ENCODE data around the gene PIM1. TPM values are rescaled to one million over a fixed set of nuclear protein-coding genes. Genes with fewer than 3 reads are reported as not detected.

Gene PIM1
- total RNA-seq, 1 experiment from 2014 or later = 8.9 TPM

DNA sequence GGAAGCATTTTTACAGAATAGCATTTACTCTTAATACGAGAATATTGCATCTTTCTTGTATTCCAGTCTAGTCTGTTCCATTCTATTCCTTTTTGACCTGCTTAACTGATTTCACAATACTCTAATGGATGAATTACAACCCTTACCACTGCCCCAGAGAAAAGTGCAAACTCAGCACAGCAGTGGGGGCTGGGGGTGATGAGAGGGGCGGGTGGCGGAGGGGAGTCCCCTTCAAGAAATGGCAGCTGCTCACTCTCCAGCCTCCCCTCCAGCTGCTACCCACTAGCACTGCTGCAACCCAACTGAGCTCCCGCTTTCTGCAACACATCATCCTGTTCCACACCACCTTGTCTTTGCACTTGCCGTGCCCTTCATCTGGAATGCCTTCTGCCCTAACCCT lies 30.1 kb downstream of the PIM1 start:
- no peak for TF ChIP-seq EZH2 (IDR thresholded peaks at IDR 0.05; ENCODE audit: borderline replicate concordance, low read depth, low read length, poor library complexity, severe bottlenecking)
- TF ChIP-seq, protein P1, sequence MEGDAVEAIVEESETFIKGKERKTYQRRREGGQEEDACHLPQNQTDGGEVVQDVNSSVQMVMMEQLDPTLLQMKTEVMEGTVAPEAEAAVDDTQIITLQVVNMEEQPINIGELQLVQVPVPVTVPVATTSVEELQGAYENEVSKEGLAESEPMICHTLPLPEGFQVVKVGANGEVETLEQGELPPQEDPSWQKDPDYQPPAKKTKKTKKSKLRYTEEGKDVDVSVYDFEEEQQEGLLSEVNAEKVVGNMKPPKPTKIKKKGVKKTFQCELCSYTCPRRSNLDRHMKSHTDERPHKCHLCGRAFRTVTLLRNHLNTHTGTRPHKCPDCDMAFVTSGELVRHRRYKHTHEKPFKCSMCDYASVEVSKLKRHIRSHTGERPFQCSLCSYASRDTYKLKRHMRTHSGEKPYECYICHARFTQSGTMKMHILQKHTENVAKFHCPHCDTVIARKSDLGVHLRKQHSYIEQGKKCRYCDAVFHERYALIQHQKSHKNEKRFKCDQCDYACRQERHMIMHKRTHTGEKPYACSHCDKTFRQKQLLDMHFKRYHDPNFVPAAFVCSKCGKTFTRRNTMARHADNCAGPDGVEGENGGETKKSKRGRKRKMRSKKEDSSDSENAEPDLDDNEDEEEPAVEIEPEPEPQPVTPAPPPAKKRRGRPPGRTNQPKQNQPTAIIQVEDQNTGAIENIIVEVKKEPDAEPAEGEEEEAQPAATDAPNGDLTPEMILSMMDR (conservative IDR thresholded peaks at IDR 0.05; ENCODE audit: low read depth, low read length) = no peak
- POLR2A ChIA-PET (ENCODE audit: low non-redundant PET) = no interaction called here
- no TSS peak for BruUV-seq (replicated peaks)

DNA sequence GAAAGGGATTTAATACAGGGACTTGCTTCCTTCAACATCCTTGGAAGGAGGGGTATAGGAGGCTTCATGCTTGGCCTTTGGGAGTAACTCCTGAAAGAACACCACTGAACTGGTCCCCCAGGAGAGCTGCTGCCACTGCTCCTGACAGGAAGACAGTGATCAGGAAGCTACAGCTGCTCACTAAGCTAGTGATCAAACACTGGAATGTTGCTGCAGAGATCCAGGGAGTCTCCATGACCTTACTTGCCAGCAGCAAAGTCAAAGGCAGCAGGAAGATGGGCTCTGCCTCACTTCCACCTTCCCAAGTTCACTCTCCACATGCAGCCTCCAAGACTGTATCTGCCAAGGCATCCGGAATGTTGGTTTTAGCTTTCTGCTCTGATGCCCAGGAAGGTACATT lies 31.8 kb downstream of the PIM1 start:
- Histone ChIP-seq H3K36me3 (ENCODE audit: insufficient read depth, low read length, poor library complexity, severe bottlenecking) (no peaks in the 10 kb centered on the region), H3K4me3 (ENCODE audit: low read depth, low read length, poor library complexity, severe bottlenecking) (no peak overlapping the region), H3K27me3 (replicated peaks; ENCODE audit: insufficient read depth, low read depth, low read length, poor library complexity) (no peaks in the 10 kb centered on the region), H3K4me1 (ENCODE audit: insufficient read depth, low read length, poor library complexity, severe bottlenecking) (no peaks in the 10 kb centered on the region), H3K27ac (ENCODE audit: low read depth, low read length, poor library complexity, severe bottlenecking) (no peak overlapping the region), H3K9me3 (ENCODE audit: low read depth, low read length, poor library complexity, severe bottlenecking) (no peaks in the 10 kb centered on the region)
- ChIA-PET POLR2A (ENCODE audit: low non-redundant PET) (no interaction called here), CTCF (interaction anchor here (0.6 to 0.7 kb wide), 2 partner anchors 9 to 12 kb away, joined by 3 to 4 read pairs; no protein-coding TSS in a partner anchor)
- intact Hi-C loops (cut with micrococcal nuclease; ENCODE audit: unreplicated experiment) = no loop called here
- TF ChIP-seq, protein P1 (conservative IDR thresholded peaks at IDR 0.05; ENCODE audit: low read depth, low read length) = no peak
- TF ChIP-seq EZH2 (IDR thresholded peaks at IDR 0.05; ENCODE audit: borderline replicate concordance, low read depth, low read length, poor library complexity, severe bottlenecking) = no peak
- no peak for DNase-seq (ENCODE audit: low spot score)
- no TSS peak for BruUV-seq (replicated peaks)

More for the DNA sequence above, 30.1 kb downstream of the PIM1 start:
- no peaks in the 10 kb centered on the region for H3K9me3 ChIP-seq (ENCODE audit: low read depth, low read length, poor library complexity, severe bottlenecking)
- no peaks in the 10 kb centered on the region for H3K27me3 ChIP-seq (replicated peaks; ENCODE audit: insufficient read depth, low read depth, low read length, poor library complexity)
- DNase-seq (ENCODE audit: low spot score) = no peak
- H3K4me1 ChIP-seq (ENCODE audit: insufficient read depth, low read length, poor library complexity, severe bottlenecking) = no peaks in the 10 kb centered on the region
- no peak overlapping the region for H3K27ac ChIP-seq (ENCODE audit: low read depth, low read length, poor library complexity, severe bottlenecking)
- no peak overlapping the region for H3K4me3 ChIP-seq (ENCODE audit: low read depth, low read length, poor library complexity, severe bottlenecking)
- CTCF ChIA-PET = interaction anchor here (1.2 kb wide), 1 partner anchor 10 kb away, joined by 3 read pairs; no protein-coding TSS in a partner anchor
- intact Hi-C loops (cut with micrococcal nuclease; ENCODE audit: unreplicated experiment) = no loop called here
- H3K36me3 ChIP-seq (ENCODE audit: insufficient read depth, low read length, poor library complexity, severe bottlenecking) = no peaks in the 10 kb centered on the region

DNA sequence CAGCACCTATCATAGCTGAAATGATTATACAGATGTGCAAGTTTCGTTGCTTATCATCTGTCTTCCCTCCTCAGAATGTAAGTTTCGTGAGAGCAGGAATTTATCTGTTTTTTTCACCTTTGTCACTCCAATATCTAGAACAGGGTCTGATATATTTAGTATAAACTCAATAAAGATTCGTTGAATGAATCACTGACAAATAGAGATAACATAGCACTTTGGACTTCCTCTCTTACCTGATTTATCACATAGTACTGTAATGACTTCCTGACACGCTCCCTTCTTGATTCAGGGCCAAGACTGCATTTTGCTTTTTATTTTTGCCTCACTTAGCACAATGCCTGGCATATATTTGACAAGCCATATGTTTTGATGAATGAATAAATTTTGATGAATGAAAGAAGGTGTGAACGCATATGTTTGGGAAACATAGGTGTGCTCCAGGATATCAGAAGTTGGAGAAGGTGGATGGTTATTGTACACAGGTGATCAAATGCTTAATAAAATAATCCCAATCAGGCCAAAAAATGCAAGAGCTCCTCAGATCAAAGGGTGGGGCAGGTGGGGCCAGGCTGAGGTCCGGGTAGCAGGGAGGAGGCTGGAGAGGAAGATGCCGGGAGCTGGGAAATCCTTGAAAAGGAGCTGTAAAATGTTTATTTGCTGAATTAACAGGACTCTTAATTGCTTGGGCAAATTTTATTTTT lies 33.0 kb downstream of the PIM1 start:
- TF ChIP-seq, protein P1 (conservative IDR thresholded peaks at IDR 0.05; ENCODE audit: low read depth, low read length) = no peak
- TF ChIP-seq EZH2 (IDR thresholded peaks at IDR 0.05; ENCODE audit: borderline replicate concordance, low read depth, low read length, poor library complexity, severe bottlenecking) = no peak
- Histone ChIP-seq H3K9me3 (ENCODE audit: low read depth, low read length, poor library complexity, severe bottlenecking) (no peaks in the 10 kb centered on the region), H3K27me3 (replicated peaks; ENCODE audit: insufficient read depth, low read depth, low read length, poor library complexity) (no peaks in the 10 kb centered on the region), H3K27ac (ENCODE audit: low read depth, low read length, poor library complexity, severe bottlenecking) (no peak overlapping the region), H3K4me1 (ENCODE audit: insufficient read depth, low read length, poor library complexity, severe bottlenecking) (no peaks in the 10 kb centered on the region), H3K36me3 (ENCODE audit: insufficient read depth, low read length, poor library complexity, severe bottlenecking) (no peaks in the 10 kb centered on the region), H3K4me3 (ENCODE audit: low read depth, low read length, poor library complexity, severe bottlenecking) (no peak overlapping the region)
- ChIA-PET CTCF (no interaction called here), POLR2A (ENCODE audit: low non-redundant PET) (no interaction called here)
- intact Hi-C loops (cut with micrococcal nuclease; ENCODE audit: unreplicated experiment) = no loop called here
- BruUV-seq (replicated peaks) = no TSS peak
- no peak for DNase-seq (ENCODE audit: low spot score)

All from A673 (cell line).